Stimulated activated CD4-positive, alpha-beta T cell treated with anti-CD3 and anti-CD28 coated beads, Interleukin-2, amount 100 ng/mL, for 48 hours (primary cell): ENCODE data around the gene ADA.
A peak's percentile ranks its signal among the peaks of the same experiment; 100 is the strongest.
"Not testable (repeated sequence)": the region's sequence is repeated elsewhere in the genome, so short reads cannot be mapped to it uniquely, and the experiment has no call there.

Source experiments
- DNase-seq, 2 donors: peaks; one replicate each; pipeline ENCODE4 v3.0.0-alpha.2; 2020

Gene ADA

GRCh38 chr20:44678242-44678641, 26.7 kb upstream of the ADA start:
- DNase-seq: no peak

DNA sequence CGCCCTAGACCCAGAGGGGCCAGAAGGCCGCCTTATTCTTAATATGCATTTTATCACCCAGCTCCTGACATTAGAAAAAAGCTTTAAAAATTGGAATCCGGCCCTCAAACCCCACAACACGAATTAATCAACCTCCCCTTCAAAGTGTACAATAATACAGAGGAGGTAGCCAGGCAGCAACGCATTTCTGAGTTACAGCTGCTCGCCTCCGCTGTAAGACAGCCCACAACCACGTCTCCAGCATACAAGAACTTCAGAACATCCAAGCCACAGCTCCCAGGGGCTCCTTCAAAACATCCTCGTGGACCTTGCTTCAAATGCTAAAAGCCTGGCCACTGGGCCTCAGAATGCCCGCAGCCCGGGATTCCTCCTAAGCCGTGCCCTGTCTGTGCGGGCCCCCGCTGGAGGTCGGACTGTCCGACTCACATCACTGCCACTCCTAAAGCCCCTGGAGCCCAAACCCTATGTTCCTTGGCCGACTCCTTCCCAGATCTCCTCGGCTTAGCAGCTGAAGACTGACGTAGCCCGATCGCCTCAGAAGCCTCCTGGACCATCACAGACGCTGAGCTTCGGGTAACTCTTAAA, 20.9 kb upstream of the ADA start:
- not testable (repeated sequence) for DNase-seq

DNA sequence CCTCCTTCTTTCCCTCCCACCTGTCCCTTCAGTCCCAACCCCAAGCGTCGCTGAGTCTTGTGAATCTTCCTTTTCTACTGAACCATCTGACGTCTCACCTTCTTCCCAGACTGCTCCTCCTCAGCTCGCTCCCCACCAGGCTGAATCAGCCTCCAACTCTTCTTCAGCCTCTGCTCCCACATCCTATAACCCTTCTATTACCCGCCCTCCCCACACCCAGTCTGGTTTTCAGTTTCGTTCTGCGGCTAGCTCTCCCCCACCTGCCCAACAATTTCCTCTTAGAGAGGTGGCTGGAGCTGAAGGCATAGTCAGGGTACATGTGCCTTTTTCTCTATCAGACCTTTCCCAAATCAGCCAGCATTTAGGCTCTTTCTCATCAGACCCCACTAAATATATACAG, 20.0 kb upstream of the ADA start:
- DNase-seq: peak; percentile 47 to 51

- not testable (repeated sequence) for DNase-seq
Observed at GRCh38 chr20:44670851-44671250, 19.4 kb upstream of the ADA start.

DNA sequence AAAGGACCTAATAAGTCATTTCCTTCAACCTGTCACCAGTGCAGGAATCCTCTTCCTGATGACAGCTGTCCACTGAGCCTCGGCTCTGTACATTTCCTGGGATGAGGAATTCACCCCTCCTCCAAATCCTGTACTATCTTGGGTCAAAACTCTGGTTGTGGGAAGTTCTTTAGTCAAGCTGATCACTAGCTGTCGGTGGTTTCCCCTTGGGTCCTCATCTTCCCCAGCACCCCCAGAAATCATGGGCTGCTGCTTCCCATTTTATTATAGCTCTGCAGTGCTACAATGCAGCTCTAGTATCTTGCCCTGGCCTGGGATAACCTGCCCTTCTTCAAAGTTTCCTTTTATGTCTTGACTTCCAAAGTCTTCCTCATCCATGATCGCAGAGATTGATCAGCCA, 14.6 kb upstream of the ADA start:
- no peak for DNase-seq

- no peak for DNase-seq
Observed at GRCh38 chr20:44664131-44664530, 12.6 kb upstream of the ADA start.

- DNase-seq: no peak
Observed at GRCh38 chr20:44662261-44662660, 10.8 kb upstream of the ADA start.

- DNase-seq: no peak
Observed at GRCh38 chr20:44660581-44660980, 9.1 kb upstream of the ADA start.

DNA sequence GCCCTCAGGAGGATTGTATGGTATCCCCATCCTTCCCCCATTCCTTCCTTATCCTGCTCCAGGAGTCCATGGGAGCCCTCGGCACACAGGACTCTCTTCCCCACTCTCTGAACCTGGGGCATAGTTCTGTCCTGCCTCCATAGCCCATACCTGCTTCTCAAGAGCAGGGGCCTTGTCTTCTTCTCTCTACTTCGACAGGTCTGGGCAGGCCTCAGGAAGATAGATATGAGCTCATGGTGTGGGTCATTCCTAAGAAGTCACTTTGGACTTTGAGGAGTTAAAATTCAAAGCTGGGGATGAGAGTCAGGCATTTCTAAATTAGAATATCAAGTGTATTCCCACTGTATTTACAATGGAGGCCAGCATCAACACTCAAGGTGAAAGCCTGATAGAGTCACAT, 8.4 kb upstream of the ADA start:
- no peak for DNase-seq

GRCh38 chr20:44658810-44659209, 7.3 kb upstream of the ADA start:
- DNase-seq: no peak

GRCh38 chr20:44657875-44658274, 6.4 kb upstream of the ADA start:
- no peak for DNase-seq

DNA sequence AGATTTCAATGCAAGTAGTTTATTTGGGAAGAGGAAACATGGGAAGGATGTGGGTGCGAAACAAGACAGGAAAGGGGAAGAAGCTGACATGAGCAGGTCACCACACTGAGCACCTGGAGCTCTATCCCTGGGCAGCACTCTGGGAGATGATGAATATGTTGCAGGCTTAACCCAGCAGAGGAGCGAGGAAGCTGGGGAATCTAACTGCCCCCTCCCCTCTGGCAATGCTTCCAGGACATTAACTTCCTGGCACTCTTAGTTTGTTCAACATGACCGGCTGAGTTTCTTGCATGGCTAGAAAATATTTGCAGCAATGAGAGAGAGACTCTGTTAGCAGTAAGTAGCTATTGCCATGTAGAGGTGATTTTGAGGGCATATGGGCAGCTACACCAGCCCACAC, 4.9 kb upstream of the ADA start:
- DNase-seq: no peak

- not testable (repeated sequence) for DNase-seq
Observed at GRCh38 chr20:44654210-44654609, 2.7 kb upstream of the ADA start.

DNA sequence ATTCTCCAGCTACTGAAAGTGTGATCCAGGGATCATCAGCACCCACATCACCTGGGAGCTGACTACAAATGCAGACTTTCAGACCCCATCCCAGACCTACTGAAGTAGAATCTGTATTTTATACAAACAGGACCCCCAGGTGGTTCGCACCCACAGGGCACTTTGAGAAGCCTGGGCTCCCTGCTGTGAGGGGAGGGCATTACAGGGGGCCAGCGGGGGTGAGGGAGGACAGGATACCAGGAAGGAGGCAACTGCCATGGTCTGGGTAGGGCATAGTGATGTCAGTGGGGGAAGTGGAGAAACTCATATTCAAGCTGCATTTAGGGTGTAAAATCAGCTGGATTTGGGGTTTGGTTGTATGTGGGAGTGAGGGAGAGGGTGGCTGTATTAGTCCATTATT, 2.0 kb upstream of the ADA start:
- no peak for DNase-seq

DNA sequence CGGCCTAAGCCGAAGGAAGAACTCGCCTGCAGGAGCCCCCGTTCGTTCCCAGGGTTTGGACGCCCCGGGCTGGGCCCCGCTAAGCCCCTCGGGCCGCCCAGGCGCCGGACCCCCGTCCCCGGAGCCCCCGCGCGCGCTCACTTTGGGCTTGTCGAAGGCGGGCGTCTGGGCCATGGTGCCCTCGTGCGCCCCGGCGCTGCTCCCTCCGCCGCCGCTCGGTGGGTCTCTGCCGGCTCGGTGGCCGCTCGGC, 140 bp downstream of the ADA start:
- no peak for DNase-seq

DNA sequence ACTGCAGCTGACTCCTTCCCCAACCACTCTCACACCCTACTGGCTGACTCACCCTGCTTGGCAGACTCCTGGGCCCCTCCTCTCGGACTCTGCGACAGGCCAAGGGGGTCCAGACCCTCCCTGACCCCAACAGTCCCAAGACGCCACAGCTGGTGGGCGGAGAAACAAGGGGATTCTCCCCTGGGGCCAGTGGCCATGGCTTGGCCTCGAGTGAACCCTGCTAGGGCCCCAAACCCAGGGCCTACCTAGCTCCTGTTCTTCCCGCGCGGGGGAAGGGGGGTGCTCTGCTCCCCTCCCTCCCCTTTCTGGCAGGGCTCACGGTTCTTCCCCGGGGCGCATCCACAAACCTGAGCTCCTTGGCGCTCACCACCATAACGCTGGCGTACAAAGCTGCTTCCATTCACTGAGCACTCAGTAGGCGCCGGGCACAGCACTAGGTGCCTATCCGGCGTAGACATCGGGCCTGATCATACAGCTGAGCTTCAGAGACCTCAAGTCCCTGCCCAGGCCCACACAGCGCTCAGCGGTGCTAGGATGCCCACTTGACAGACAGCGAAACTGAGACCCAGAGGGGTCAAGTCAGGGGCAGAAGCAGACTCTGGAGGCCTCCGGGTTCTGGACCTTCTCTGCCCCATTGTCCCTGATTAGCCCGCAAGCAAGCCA, 597 bp downstream of the ADA start:
- no peak for DNase-seq

DNA sequence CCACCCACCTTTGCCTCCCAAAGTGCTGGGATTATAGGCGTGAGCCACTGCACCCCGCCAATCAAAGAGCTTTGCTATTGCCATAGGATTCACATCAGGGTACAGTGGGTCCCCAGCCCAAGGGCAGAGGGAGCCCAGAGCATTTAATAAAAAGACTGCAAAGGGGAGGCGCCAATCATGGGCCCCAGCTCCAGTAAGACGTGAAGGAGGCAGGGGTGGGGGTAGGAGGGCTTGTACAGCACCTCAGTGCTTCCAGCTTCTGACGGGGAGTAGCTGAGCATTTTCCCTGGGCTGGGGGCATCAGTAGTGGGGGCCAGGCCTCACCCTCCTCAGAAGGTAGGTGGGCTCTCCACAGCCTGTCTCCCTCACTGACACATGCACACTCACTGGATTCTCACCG, 1.5 kb downstream of the ADA start:
- DNase-seq: no peak

DNA sequence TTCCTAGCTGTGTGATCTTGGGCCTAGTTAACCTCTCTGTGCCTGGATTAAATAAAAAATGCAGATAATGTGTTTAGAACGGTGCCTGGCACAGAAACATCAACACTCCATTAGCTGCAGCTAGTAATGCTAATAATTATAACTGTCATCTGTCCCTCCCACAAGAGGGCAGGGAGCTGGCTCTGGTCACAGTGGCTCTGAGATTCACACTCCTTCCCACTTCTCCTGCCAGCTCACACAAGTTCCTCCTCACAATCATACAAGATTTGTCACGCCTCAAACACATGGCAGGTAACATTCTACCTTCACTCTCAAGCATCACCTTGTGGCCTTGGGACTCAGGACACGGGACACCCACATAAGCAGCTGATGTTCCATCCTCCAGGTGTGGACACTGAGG, 2.4 kb downstream of the ADA start:
- no peak for DNase-seq

- DNase-seq: no peak
Observed at GRCh38 chr20:44648579-44648978, 2.9 kb downstream of the ADA start.

DNA sequence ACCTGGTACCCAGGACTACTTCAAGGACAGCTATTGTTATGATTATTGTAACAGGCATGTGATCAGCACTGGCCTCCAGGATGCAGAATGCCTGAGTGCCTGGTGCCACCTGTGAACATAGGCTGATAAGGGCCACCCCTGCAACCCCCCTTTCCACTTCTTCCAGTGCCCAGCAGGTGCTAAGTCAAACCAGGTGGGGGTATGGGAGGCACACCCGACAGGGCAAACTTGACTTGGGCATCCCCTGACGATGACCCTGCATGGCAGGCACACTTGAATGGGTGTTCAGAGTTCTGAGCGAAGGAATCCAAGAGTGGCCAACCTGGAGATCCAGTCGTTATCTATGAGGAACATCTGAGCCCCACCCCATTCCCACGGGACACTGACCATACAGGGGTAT, 3.4 kb downstream of the ADA start:
- no peak for DNase-seq

DNA sequence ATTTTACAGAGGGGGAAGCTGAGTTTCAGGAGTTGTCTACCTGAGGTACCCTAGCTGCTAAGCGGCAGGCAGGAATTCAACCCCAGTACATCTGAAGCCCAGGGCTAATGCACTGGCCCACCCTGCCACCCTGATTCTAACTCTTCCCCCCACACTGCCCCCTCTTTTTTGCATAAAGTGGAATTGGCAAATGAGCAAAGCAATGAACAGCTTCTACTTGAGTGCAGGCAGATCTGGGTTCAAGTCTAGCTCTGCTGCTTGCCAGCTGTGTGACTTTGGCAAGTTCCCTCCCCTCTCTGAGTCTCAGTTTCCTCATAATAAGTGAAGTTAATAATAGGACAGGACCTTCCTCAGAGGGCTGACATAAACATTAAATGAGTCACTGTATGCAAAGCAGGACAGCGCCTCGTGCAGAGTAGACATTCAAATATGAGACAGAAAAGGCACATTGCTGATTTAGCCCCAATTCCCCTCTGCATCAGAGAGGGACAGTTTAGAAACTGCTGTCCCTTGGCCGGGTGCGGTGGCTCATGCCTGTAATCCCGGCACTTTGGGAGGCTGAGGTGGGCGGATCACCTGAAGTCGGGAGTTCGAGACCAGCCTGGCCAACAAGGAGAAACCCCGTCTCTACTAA, 4.7 kb downstream of the ADA start:
- no peak for DNase-seq

DNA sequence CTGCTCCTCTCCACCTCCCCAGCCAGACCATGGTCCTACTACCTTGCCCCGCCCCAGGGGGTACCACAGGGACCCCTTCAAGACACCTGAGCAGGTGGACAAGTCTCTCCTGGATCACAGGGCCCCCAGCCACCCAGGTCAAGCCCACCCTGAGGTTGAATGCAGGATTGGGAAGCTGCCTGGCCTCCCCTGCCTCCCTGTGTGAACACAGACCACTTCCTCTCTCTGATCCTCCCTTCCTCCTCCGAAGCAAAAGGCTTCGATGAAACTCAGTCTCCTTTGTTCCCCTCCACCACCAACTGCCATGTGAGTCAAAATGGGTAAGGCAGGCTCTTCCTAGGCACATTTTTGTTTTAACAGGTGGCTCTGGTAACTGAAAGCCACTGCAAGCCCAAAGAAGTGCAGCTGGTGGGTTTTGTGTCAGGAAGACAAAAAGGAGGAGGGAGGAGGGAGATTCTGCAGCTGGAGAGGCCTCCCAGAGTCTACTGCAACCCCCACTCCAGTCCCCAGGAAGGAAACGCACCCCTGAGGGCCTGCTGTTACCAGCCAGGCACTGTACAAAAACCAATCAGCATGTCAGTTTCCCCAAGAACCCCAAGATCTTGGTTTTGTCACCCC, 5.4 kb downstream of the ADA start:
- DNase-seq: no peak

GRCh38 chr20:44644667-44645131, 6.8 kb downstream of the ADA start:
- DNase-seq: no peak

- no peak for DNase-seq
Observed at GRCh38 chr20:44644230-44644617, 7.3 kb downstream of the ADA start.
